ENCODE measurements around the gene PLXDC2. TPM values are rescaled to one million over a fixed set of nuclear protein-coding genes. Genes with fewer than 3 reads are reported as not detected.

PLXDC2 gene
- total and polyA plus RNA-seq, 2 donors (not counting 1 experiment from before 2014, with no cell fraction given) = 0.07 TPM

DNA sequence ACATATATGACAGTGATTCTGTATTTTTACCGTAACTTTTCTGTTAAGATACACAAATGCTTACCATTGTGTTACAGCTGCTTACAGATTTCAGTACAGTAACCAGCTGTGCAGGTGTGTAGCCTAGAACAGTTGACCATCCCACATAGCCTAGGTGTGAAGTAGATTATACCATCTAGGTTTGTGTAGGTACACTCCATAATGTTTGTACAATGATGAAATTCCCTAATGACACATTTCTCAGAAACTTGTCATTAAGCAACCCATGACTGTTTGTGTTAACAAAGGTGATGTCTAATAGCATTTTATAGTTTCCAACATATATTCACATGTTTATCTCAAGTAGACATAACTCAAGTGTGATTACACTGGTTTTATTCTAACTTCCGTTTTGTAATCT lies 218.5 kb downstream of the PLXDC2 start:
- Histone ChIP-seq H3K4me1 (ENCODE audit: control insufficient read depth in 2 of 2, insufficient read depth in 2 of 2, low read length in 2 of 2) (no peaks in the 10 kb centered on the region), H3K27me3 (replicated peaks in 1 of 4; ENCODE audit: control extremely low read depth in 1 of 4, control insufficient read depth in 3 of 4, insufficient read depth in 4 of 4, low read length in 3 of 4) (no peaks in the 10 kb centered on the region), H2AFZ (ENCODE audit: insufficient read depth, low read depth, low read length, poor library complexity, severe bottlenecking) (no peak overlapping the region), H3K4me2 (replicated peaks; ENCODE audit: low read depth, low read length, poor library complexity, severe bottlenecking) (no peak overlapping the region), H3K9ac (ENCODE audit: low read length) (no peak overlapping the region), H4K20me1 (ENCODE audit: control insufficient read depth, insufficient read depth, low read length, poor library complexity, severe bottlenecking) (no peaks in the 10 kb centered on the region), H3K79me2 (ENCODE audit: control insufficient read depth, insufficient read depth, low read length) (no peaks in the 10 kb centered on the region), H3K27ac (ENCODE audit: low read length in 2 of 2) (no peak overlapping the region), H3K9me3 (ENCODE audit: control extremely low read depth in 1 of 3, control insufficient read depth in 2 of 3, insufficient read depth in 1 of 3, low read length in 2 of 3) (no peaks in the 10 kb centered on the region), H3K36me3 (replicated peaks in 1 of 2; ENCODE audit: control extremely low read depth in 1 of 2, control insufficient read depth in 1 of 2, extremely low read depth in 1 of 2, insufficient read depth in 2 of 2, low read length in 1 of 2) (no peaks in the 10 kb centered on the region), H3K4me3 (ENCODE audit: control extremely low read depth in 1 of 5, extremely low read depth in 1 of 5, insufficient read depth in 1 of 5, low read depth in 2 of 5, low read length in 4 of 5) (no peak overlapping the region)
- no peaks in the 10 kb centered on the region for H3K27me3 Mint-ChIP-seq
- WGBS (ENCODE audit: insufficient coverage) = no CpG with 5 or more reads among the region's 2 CpGs
- no peak overlapping the region for H3K27ac Mint-ChIP-seq
- ATAC-seq (ENCODE audit: low read depth) (no peak), DNase-seq (no peak)
- no peak overlapping the region for H3K4me3 Mint-ChIP-seq
- no peak for TF ChIP-seq CTCF (IDR thresholded peaks at IDR 0.05)
- no peak for TF ChIP-seq EZH2 (IDR thresholded peaks at IDR 0.05; ENCODE audit: borderline replicate concordance, insufficient read depth, low read depth, low read length, poor library complexity, severe bottlenecking)
- no peaks in the 10 kb centered on the region for H3K4me1 Mint-ChIP-seq
- CTCF ChIA-PET = no interaction called here
- POLR2A ChIA-PET = no interaction called here
- intact Hi-C loops (cut with micrococcal nuclease) = no loop called here
- no peaks in the 10 kb centered on the region for H3K9me3 Mint-ChIP-seq (ENCODE audit: insufficient read depth)

- Mint-ChIP-seq H3K4me3 (no peak overlapping the region), H3K27ac (no peak overlapping the region), H3K4me1 (no peaks in the 10 kb centered on the region), H3K27me3 (no peaks in the 10 kb centered on the region), H3K9me3 (ENCODE audit: insufficient read depth) (no peaks in the 10 kb centered on the region)
- DNase-seq (no peak), ATAC-seq (ENCODE audit: low read depth) (no peak)
- H3K79me2 ChIP-seq (ENCODE audit: control insufficient read depth, insufficient read depth, low read length) = no peaks in the 10 kb centered on the region
- ChIA-PET CTCF (no interaction called here), POLR2A (no interaction called here)
- no peaks in the 10 kb centered on the region for H3K4me1 ChIP-seq (ENCODE audit: control insufficient read depth in 2 of 2, insufficient read depth in 2 of 2, low read length in 2 of 2)
- H4K20me1 ChIP-seq (ENCODE audit: control insufficient read depth, insufficient read depth, low read length, poor library complexity, severe bottlenecking) = no peaks in the 10 kb centered on the region
- H2AFZ ChIP-seq (ENCODE audit: insufficient read depth, low read depth, low read length, poor library complexity, severe bottlenecking) = no peak overlapping the region
- H3K9me3 ChIP-seq (ENCODE audit: control extremely low read depth in 1 of 3, control insufficient read depth in 2 of 3, insufficient read depth in 1 of 3, low read length in 2 of 3) = no peaks in the 10 kb centered on the region
- TF ChIP-seq CTCF (IDR thresholded peaks at IDR 0.05) (no peak), EZH2 (IDR thresholded peaks at IDR 0.05; ENCODE audit: borderline replicate concordance, insufficient read depth, low read depth, low read length, poor library complexity, severe bottlenecking) (no peak)
- intact Hi-C loops (cut with micrococcal nuclease) = no loop called here
- no peak overlapping the region for H3K27ac ChIP-seq (ENCODE audit: low read length in 2 of 2)
- no peak overlapping the region for H3K4me3 ChIP-seq (ENCODE audit: control extremely low read depth in 1 of 5, extremely low read depth in 1 of 5, insufficient read depth in 1 of 5, low read depth in 2 of 5, low read length in 4 of 5)
- no peaks in the 10 kb centered on the region for H3K27me3 ChIP-seq (replicated peaks in 1 of 4; ENCODE audit: control extremely low read depth in 1 of 4, control insufficient read depth in 3 of 4, insufficient read depth in 4 of 4, low read length in 3 of 4)
- no peak overlapping the region for H3K9ac ChIP-seq (ENCODE audit: low read length)
- no peak overlapping the region for H3K4me2 ChIP-seq (replicated peaks; ENCODE audit: low read depth, low read length, poor library complexity, severe bottlenecking)
- WGBS (ENCODE audit: insufficient coverage) = 91% methylated on average over 6 of the region's 6 CpGs
- H3K36me3 ChIP-seq (replicated peaks in 1 of 2; ENCODE audit: control extremely low read depth in 1 of 2, control insufficient read depth in 1 of 2, extremely low read depth in 1 of 2, insufficient read depth in 2 of 2, low read length in 1 of 2) = no peaks in the 10 kb centered on the region
These were observed 223.8 kb downstream of the PLXDC2 start for GRCh38 chr10:20040012-20040411.

Measured in B cell (primary cell).